CD4-positive, alpha-beta T cell treated with Interleukin-4 for 1 hour (primary cell): ENCODE results near the gene SERPINA4.

Experiments
- DNase-seq, 2 donors: peaks; one replicate each; pipeline ENCODE4 v3.0.0-alpha.2; 2020 to 2022

The SERPINA4 gene

GRCh38 chr14:94617988-94618822 is 57.0 kb downstream of the SERPINA4 start:
- DNase-seq = no peak

- DNase-seq = no peak
These were observed 58.1 kb downstream of the SERPINA4 start for GRCh38 chr14:94619297-94619696.
